GM21529 (cell line): ENCODE data around the gene METRN.

Experiments
- ATAC-seq: cut with Tn5 transposase; IDR thresholded peaks from one replicate; pipeline ENCODE4 v1.9.1; 2021; ENCODE audit not compliant: unreplicated experiment

Gene METRN

DNA sequence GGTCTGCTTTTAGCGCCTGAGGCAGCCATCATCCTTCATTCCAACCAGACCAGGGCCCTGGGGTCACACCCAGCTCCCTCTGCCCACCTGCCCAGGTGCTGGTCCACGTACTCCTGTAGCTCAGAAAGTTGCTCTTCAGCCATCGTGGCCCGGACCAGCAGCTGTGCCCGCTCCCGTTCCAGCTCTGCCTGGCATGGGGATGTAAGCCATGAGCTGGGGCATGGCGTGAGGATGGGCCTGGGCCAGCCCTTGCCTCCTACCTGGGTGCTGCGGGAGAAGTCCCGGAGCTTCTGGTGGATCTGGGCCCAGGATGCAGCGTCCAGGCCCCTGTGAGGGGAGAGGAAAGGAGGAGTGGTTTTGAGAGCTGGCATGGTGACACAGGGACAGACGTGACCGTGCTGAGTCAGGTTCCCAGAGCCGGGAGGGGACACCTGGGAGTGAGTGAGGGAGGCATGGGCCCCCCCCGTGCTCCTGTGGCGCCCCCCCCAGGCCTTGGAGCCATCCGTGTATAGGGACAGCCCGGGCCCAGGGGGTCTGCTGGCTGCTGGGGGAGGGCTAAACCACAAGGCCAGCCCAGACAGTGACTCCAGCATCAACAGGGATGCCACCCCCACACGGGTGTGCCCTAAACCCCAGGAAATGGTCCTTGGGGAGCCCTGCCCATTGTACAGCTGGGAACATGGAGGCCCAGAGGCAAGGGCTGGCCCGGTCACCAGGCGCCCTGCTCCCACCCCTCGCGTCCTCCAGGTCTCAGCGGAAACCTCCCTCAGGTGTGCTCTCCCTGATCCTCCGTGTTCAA, 8.1 kb downstream of the METRN start:
- no peak for ATAC-seq

DNA sequence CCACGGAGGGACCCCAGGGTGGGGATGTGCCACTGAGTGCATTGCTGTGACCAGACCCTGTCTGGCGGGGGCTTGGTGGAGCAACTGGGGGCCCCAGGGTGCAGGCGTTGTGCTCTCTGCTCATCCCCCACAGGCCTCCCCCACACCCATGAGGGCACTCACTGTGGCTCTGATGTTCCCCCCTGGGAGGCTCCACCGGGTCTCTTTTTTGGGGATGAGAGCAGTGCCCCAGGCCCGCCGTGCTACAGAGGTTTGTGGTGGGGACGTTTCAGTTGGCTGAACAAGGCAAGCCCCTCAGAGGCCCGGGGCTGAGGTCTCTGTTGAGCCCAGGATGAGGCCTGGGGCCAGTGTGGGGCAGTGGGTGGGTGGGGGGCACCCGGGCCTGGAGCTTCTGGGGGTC, 8.8 kb downstream of the METRN start:
- no peak for ATAC-seq

DNA sequence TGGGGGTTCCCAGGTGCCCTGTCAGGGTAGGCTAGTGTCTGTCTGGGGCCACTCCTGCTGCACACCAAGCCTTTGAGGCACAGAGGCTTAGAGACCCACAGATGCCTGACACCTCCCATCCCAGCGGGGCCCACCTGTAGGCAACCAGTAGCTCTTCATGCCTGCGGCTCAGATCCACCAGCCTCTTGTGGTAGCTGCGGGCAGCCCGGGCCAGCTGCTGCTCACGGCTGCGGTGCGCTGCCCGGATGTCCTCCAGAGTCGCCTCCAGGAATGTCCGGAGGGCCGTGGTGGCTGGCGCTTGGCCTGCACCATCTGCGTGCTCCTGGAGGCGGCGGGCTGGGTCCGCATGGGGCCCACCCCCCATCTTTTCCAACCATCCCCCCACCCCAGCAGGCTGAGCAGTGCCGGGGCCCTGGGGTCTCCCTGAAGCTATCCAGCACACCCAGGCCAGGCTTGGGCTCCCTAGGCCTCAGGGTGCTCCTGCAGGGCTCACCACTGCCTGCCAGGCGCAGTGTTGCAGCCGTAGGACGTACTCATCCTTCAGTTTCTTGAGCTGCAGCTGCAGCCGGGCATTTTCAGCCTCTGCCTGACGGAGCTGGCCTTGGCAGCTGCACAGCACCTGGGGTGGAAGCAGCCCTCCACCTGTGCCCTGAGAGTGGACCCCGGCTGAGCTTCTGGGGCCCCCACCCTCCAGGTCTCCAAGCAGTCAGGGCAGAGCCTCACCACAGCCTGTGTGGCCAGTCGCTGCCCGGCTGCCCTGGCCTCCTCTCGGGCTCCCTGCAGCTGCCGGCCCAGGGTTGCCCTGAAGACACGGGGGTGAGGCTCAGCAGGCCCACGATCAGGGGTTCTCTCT, 9.5 kb downstream of the METRN start:
- ATAC-seq = no peak

- ATAC-seq = no peak
Observed at GRCh38 chr16:725041-725376, 10.1 kb downstream of the METRN start.

GRCh38 chr16:725463-726187, 10.7 kb downstream of the METRN start:
- no peak for ATAC-seq

DNA sequence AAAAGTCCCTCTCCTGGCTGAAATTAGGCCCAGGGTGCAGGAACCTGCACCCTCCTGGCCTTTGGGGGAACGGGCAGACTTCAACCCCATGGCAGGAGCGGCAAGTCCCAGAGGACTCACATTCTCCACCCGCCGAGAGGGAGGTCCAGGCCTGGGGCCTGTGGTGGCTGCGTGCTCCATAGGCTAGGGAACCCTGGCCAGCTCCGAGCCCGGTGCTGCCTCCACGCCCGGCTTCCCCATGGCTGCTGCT, 11.2 kb downstream of the METRN start:
- no peak for ATAC-seq

- peak; percentile 34 for ATAC-seq
Observed at GRCh38 chr16:726438-727290, 11.7 kb downstream of the METRN start, which contains the start of the genes CCDC78 and HAGHL. Gene CCDC78 (minus strand): TSS chr16:726443. CDS start chr16:726367, 76 bp downstream. Gene HAGHL (plus strand): TSS chr16:727106. CDS start chr16:727510, 404 bp downstream.

- no peak for ATAC-seq
Observed at GRCh38 chr16:727291-727977, 12.5 kb downstream of the METRN start.

GRCh38 chr16:728131-728889, 13.4 kb downstream of the METRN start:
- ATAC-seq = peak; percentile 27

DNA sequence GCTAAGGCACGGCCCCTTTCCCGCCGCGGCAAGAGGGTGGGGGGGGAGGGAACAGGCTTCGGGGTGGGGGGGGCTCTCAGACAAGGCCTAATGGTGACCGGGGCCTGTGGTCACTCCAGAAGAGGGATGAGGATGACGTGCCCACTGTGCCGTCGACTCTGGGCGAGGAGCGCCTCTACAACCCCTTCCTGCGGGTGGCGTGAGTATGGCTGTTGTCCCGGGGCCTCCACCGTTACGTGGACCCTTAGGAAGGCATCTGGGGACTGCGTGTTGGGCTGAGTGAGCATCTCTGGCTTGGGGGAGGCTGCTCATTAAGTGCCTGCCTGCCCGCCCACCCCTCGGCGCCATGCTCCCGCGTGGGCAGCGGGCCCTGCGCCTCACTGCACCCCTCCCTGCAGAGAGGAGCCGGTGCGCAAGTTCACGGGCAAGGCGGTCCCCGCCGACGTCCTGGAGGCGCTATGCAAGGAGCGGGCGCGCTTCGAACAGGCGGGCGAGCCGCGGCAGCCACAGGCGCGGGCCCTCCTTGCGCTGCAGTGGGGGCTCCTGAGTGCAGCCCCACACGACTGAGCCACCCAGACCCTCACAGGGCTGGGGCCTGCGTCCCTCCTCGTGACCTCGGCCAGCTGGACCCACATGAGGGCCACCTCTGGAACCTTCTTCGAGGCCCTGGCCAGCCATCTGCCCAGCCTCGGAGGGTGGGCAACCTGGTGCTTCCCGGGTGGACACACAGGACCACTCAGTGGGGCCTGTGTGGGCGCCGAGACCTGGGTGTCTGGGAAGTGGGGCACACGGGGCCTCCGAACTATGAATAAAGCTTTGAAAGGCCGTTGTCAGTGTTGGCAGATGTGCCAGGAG, 14.2 kb downstream of the METRN start:
- no peak for ATAC-seq

- ATAC-seq = no peak
Observed at GRCh38 chr16:729768-730665, 15.1 kb downstream of the METRN start.

- ATAC-seq = no peak
Observed at GRCh38 chr16:730666-731509, 16.0 kb downstream of the METRN start.

DNA sequence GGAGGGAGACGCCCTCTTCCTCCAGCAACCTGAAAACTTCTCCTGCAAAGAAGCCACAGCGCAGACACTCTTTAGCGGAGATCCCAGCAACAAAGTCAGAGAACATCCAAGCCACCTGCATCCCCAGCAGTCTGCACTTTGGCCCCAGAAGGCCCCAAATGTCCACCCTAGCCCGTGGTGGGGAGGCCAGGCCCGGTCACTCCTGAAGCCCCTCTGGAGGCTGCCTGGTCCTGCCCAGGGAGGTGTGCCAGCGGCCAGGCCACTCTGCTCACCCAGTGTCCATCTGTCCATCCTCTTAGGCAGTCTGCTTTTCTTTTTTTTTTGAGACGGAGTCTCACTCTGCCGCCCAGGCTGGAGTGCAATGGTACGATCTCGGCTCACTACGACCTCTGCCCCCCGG, 17.4 kb downstream of the METRN start:
- no peak for ATAC-seq

- no peak for ATAC-seq
Observed at GRCh38 chr16:732936-733335, 18.0 kb downstream of the METRN start.

DNA sequence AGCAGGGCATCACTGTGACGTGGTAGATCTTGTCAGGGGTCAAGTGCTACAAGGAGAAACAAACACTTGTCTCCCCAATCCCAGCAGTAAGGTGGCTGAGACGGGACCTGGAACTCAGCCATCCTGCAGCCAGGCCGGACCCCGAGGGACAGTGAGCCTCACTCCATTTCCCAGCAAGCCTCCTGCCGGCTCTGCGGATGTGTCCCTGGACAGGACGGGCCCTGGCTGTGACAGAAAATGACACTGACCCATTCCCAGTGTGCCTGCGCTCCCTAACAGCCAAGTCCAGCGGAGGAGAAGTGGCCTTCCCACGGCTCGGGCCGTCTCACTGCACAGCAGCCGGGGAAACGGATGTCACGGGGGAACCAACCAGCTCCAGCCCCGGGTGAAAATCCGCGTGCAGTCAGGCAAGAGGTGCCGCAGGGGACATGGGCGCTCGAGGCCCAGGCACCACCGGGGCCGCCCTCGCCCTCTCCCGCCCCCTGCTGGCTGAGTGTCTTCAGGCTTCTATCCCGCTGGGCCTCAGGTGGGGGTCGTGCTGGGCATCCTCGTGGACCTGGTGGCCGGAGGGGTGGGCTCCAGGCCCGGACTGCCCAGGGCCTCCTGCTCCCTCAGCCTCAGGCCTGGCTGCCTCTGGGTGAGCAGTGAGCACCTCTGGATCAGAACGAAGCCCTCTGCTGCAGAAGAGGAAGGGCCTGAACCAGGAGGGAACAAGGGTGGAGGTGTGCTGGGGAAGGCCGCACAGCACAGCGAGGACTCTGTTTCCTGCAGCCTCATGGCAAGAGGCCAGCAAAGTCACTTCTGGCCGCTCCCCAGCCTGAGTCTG, 18.7 kb downstream of the METRN start:
- no peak for ATAC-seq
